HepG2 (cell line): ENCODE measurements around the gene CCND1. TPM values are rescaled to one million over a fixed set of nuclear protein-coding genes. Genes with fewer than 3 reads are reported as not detected.

Source experiments
- ATRX ChIP-seq: sonication (generic); formaldehyde crosslinking; IDR thresholded peaks from 2 replicates; pipeline ENCODE4 v1.4.0; 2020; ENCODE audit warnings: missing genetic modification reagents, borderline replicate concordance
- CENPT ChIP-seq: sonication (generic); formaldehyde crosslinking; IDR thresholded peaks from 2 replicates; pipeline ENCODE4 v1.8.0; 2022; ENCODE audit warnings: low read depth, mild to moderate bottlenecking, moderate library complexity, missing genetic modification reagents
- FOXK2 ChIP-seq: fragments of 450-650 bp; IDR thresholded peaks from 2 replicates; pipeline ENCODE4 v1.6.1; 2016
- PITX1 ChIP-seq: sonication (generic); formaldehyde crosslinking; IDR thresholded peaks from 2 replicates; pipeline ENCODE4 v1.5.1; 2020; ENCODE audit warnings: mild to moderate bottlenecking, missing genetic modification reagents
- POGZ ChIP-seq: sonication (generic); formaldehyde crosslinking; IDR thresholded peaks from 2 replicates; pipeline ENCODE4 v1.4.0; 2020; ENCODE audit warnings: mild to moderate bottlenecking, missing genetic modification reagents
- SMARCC2 ChIP-seq: fragments of 450-650 bp; IDR thresholded peaks from 2 replicates; pipeline ENCODE4 v1.6.1; 2017; ENCODE audit warnings: antibody characterized with exemption, mild to moderate bottlenecking
- TAF1 ChIP-seq: sonication (generic); formaldehyde crosslinking; IDR thresholded peaks from 2 replicates; pipeline ENCODE4 v1.4.0; 2020; ENCODE audit warnings: missing genetic modification reagents
- U2AF1 ChIP-seq: fragments of 200-400 bp; formaldehyde crosslinking; optimal IDR thresholded peaks from 2 replicates; pipeline ENCODE3; 2017; ENCODE audit warnings: mild to moderate bottlenecking, low read depth, low read length
- ZFP1 ChIP-seq: IDR thresholded peaks from 2 replicates; pipeline ENCODE4 v1.6.1; 2016
- ZFP36L1 ChIP-seq: sonication (generic); formaldehyde crosslinking; IDR thresholded peaks from 2 replicates; pipeline ENCODE4 v1.8.0; 2022; ENCODE audit warnings: mild to moderate bottlenecking, missing genetic modification reagents, moderate library complexity
- ZNF337 ChIP-seq: sonication (generic); formaldehyde crosslinking; IDR thresholded peaks from 2 replicates; pipeline ENCODE4 v1.5.1; 2020; ENCODE audit warnings: missing genetic modification reagents, low read depth, mild to moderate bottlenecking, borderline replicate concordance
- ZNF367 ChIP-seq: sonication (generic); formaldehyde crosslinking; IDR thresholded peaks from 2 replicates; pipeline ENCODE4 v1.4.0; 2020; ENCODE audit warnings: missing genetic modification reagents, borderline replicate concordance
- ZNF446 ChIP-seq: sonication (generic); formaldehyde crosslinking; IDR thresholded peaks from 2 replicates; pipeline ENCODE4 v1.5.0; 2020; ENCODE audit warnings: mild to moderate bottlenecking, missing genetic modification reagents
- ZNF460 ChIP-seq: sonication (generic); formaldehyde crosslinking; IDR thresholded peaks from 2 replicates; pipeline ENCODE4 v1.5.1; 2020; ENCODE audit warnings: missing genetic modification reagents, mild to moderate bottlenecking, borderline replicate concordance
- ZNF468 ChIP-seq: sonication (generic); formaldehyde crosslinking; IDR thresholded peaks from 2 replicates; pipeline ENCODE4 v1.8.0; 2022; ENCODE audit warnings: mild to moderate bottlenecking, moderate library complexity, missing genetic modification reagents
- ZNF7 ChIP-seq: IDR thresholded peaks from 2 replicates; pipeline ENCODE4 v1.6.1; 2016; ENCODE audit warnings: missing biosample characterization, missing genetic modification reagents
- ZZZ3 ChIP-seq: sonication (generic); formaldehyde crosslinking; IDR thresholded peaks from 2 replicates; pipeline ENCODE4 v1.4.0; 2020; ENCODE audit warnings: missing genetic modification reagents, mild to moderate bottlenecking, borderline replicate concordance
- polyA plus RNA-seq, 8 experiments: library from polyadenylated mRNA; depleted of rRNA in 3 of 8; stranded (reverse) in 7 of 8; unstranded in 1 of 8; fragments of >200 nt; fragmentation: Illumina TruSeq in 4 of 8; extraction: Trizol in 4 of 8; gene quantifications; 2 replicates each; pipeline versions ENCODE4 v1.2.1 to v1.2.3, GENCODE V29; 2011 to 2016; ENCODE audit warnings: low read depth in 4 of 8, missing spikeins in 1 of 8, mixed read lengths in 1 of 8; ENCODE audit not compliant: insufficient read depth in 1 of 8
- total RNA-seq, 5 experiments: library from RNA; depleted of rRNA; stranded (reverse); fragments of >200 nt; fragmentation: Illumina TruSeq; extraction: Trizol; gene quantifications; 2 replicates each; pipeline ENCODE4 v1.2.3, GENCODE V29; 2016; ENCODE audit warnings: low read depth in 1 of 5
- TF ChIP-seq, protein P1 (sequence below): sonication (generic); formaldehyde crosslinking; conservative IDR thresholded peaks from 2 replicates; pipeline ENCODE4 v1.5.0; 2020; ENCODE audit warnings: missing genetic modification reagents
- TF ChIP-seq, protein P2 (sequence below): sonication (generic); formaldehyde crosslinking; IDR thresholded peaks from 2 replicates; pipeline ENCODE4 v1.4.0; 2020; ENCODE audit warnings: mild to moderate bottlenecking, missing genetic modification reagents
- TF ChIP-seq, protein P3 (sequence below): sonication (generic); formaldehyde crosslinking; IDR thresholded peaks from 2 replicates; pipeline ENCODE4 v1.4.0; 2020; ENCODE audit warnings: mild to moderate bottlenecking, missing genetic modification reagents
- TF ChIP-seq, protein P4 (sequence below): sonication (generic); formaldehyde crosslinking; IDR thresholded peaks from 2 replicates; pipeline ENCODE4 v1.4.0; 2020; ENCODE audit warnings: missing genetic modification reagents, borderline replicate concordance

The CCND1 gene
- total and polyA plus RNA-seq, 2 of the 13 experiments (the other 11 are each of a cell fraction or from before 2014, with no cell fraction given) = 107 to 136 TPM

DNA sequence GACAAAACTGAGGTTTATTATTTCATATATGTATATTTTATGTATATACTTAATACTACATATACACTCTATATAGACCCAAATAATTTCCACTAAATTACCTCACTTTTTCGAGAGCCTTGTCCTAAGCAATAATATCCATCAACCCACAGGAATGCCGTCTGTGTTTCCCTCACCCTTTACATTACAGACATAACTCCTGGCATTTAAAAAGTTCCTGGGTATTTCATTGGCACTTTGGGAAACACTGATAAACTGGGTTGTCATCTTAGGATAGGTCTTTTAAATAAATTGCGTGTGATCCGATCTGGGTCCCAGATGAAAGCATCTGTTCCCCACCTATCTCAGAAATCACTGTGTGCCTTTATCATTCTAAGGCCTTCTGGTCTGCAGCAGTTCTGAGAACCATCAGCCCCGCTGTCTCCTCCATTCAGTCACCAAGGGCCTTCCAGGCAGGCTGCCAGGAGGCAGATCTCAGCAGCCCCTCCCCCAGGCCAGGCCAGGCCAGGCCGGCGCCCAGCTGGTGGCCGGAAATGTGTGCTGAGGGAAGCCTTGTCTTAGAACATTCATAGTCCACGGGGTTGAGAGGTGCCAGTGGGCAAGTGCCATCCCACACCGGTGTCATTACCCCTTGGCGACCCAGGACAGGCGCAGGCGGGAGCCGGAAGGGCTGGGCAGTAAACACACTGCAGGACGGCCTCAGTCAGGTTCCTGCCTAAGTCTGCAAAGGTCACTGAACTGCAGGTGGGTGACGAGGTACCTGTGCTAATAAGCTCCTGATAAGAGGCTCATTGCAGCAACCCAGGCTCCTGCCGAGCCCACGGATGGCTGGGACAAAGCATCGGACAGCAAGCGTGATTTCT is 59.6 kb downstream of the CCND1 start (continued):
- TF ChIP-seq U2AF1 (no peak), ZNF460 (CRISPR knock-in tag) (no peak), ZFP1 (no peak), PITX1 (CRISPR knock-in tag) (no peak; the same call in 1 of the 2 replicates), ZZZ3 (no peak), ZNF468 (CRISPR knock-in tag) (no peak), SMARCC2 (no peak), CENPT (CRISPR knock-in tag) (no peak), POGZ (CRISPR knock-in tag) (no peak), ZNF446 (CRISPR knock-in tag) (no peak), TAF1 (CRISPR knock-in tag) (peak; percentile 29; the same call in 1 of the 2 replicates), ZNF337 (CRISPR knock-in tag) (no peak), ZNF7 (CRISPR knock-in tag) (no peak), ZNF367 (CRISPR knock-in tag) (no peak), ZFP36L1 (CRISPR knock-in tag) (no peak), FOXK2 (no peak), ATRX (no peak)
- TF ChIP-seq, protein P1, sequence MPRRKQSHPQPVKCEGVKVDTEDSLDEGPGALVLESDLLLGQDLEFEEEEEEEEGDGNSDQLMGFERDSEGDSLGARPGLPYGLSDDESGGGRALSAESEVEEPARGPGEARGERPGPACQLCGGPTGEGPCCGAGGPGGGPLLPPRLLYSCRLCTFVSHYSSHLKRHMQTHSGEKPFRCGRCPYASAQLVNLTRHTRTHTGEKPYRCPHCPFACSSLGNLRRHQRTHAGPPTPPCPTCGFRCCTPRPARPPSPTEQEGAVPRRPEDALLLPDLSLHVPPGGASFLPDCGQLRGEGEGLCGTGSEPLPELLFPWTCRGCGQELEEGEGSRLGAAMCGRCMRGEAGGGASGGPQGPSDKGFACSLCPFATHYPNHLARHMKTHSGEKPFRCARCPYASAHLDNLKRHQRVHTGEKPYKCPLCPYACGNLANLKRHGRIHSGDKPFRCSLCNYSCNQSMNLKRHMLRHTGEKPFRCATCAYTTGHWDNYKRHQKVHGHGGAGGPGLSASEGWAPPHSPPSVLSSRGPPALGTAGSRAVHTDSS (CRISPR knock-in tag) = no peak
- TF ChIP-seq, protein P2, sequence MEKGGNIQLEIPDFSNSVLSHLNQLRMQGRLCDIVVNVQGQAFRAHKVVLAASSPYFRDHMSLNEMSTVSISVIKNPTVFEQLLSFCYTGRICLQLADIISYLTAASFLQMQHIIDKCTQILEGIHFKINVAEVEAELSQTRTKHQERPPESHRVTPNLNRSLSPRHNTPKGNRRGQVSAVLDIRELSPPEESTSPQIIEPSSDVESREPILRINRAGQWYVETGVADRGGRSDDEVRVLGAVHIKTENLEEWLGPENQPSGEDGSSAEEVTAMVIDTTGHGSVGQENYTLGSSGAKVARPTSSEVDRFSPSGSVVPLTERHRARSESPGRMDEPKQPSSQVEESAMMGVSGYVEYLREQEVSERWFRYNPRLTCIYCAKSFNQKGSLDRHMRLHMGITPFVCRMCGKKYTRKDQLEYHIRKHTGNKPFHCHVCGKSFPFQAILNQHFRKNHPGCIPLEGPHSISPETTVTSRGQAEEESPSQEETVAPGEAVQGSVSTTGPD (CRISPR knock-in tag) = 0 out of 2 replicates have a peak, but pooled peaks have one; percentile 35
- TF ChIP-seq, protein P3, sequence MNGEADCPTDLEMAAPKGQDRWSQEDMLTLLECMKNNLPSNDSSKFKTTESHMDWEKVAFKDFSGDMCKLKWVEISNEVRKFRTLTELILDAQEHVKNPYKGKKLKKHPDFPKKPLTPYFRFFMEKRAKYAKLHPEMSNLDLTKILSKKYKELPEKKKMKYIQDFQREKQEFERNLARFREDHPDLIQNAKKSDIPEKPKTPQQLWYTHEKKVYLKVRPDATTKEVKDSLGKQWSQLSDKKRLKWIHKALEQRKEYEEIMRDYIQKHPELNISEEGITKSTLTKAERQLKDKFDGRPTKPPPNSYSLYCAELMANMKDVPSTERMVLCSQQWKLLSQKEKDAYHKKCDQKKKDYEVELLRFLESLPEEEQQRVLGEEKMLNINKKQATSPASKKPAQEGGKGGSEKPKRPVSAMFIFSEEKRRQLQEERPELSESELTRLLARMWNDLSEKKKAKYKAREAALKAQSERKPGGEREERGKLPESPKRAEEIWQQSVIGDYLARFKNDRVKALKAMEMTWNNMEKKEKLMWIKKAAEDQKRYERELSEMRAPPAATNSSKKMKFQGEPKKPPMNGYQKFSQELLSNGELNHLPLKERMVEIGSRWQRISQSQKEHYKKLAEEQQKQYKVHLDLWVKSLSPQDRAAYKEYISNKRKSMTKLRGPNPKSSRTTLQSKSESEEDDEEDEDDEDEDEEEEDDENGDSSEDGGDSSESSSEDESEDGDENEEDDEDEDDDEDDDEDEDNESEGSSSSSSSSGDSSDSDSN (CRISPR knock-in tag) = no peak
- TF ChIP-seq, protein P4, sequence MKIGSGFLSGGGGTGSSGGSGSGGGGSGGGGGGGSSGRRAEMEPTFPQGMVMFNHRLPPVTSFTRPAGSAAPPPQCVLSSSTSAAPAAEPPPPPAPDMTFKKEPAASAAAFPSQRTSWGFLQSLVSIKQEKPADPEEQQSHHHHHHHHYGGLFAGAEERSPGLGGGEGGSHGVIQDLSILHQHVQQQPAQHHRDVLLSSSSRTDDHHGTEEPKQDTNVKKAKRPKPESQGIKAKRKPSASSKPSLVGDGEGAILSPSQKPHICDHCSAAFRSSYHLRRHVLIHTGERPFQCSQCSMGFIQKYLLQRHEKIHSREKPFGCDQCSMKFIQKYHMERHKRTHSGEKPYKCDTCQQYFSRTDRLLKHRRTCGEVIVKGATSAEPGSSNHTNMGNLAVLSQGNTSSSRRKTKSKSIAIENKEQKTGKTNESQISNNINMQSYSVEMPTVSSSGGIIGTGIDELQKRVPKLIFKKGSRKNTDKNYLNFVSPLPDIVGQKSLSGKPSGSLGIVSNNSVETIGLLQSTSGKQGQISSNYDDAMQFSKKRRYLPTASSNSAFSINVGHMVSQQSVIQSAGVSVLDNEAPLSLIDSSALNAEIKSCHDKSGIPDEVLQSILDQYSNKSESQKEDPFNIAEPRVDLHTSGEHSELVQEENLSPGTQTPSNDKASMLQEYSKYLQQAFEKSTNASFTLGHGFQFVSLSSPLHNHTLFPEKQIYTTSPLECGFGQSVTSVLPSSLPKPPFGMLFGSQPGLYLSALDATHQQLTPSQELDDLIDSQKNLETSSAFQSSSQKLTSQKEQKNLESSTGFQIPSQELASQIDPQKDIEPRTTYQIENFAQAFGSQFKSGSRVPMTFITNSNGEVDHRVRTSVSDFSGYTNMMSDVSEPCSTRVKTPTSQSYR (CRISPR knock-in tag) = peak; percentile 89; the same call in 1 of the 2 replicates
